HG02885 (cell line): ENCODE results near the gene TMEM139.
"Not testable (repeated sequence)": the region's sequence is repeated elsewhere in the genome, so short reads cannot be mapped to it uniquely, and the experiment has no call there.

Source experiments
- ATAC-seq: cut with Tn5 transposase; IDR thresholded peaks from one replicate; pipeline ENCODE4 v1.9.1; 2021; ENCODE audit warnings: mild to moderate bottlenecking; ENCODE audit not compliant: unreplicated experiment, poor library complexity

The TMEM139 gene

GRCh38 chr7:143257501-143257900 is 27.3 kb upstream of the TMEM139 start:
- no peak for ATAC-seq

GRCh38 chr7:143258831-143259230 is 25.9 kb upstream of the TMEM139 start:
- peak; percentile 42 for ATAC-seq

GRCh38 chr7:143259765-143260164 is 25.0 kb upstream of the TMEM139 start:
- no peak for ATAC-seq

GRCh38 chr7:143261901-143262300 is 22.9 kb upstream of the TMEM139 start:
- ATAC-seq, result no peak

GRCh38 chr7:143263266-143264195 is 21.2 kb upstream of the TMEM139 start, which contains the start of gene GSTK1:
Gene GSTK1, plus strand, starts transcription at chr7:143263441. Its CDS starts 73 bp downstream, at chr7:143263514.
- peak; percentile 96 for ATAC-seq

GRCh38 chr7:143264196-143264568 is 20.6 kb upstream of the TMEM139 start:
- ATAC-seq, result not testable (repeated sequence)

GRCh38 chr7:143265017-143265693 is 19.6 kb upstream of the TMEM139 start:
- ATAC-seq, result no peak

- ATAC-seq, result no peak
Observed at GRCh38 chr7:143269251-143269650, 15.5 kb upstream of the TMEM139 start.

- no peak for ATAC-seq
Observed at GRCh38 chr7:143271240-143271639, 13.5 kb upstream of the TMEM139 start.

- no peak for ATAC-seq
Observed at GRCh38 chr7:143272871-143273270, 11.9 kb upstream of the TMEM139 start.

- no peak for ATAC-seq
Observed at GRCh38 chr7:143279186-143280098, 5.3 kb upstream of the TMEM139 start.

GRCh38 chr7:143280160-143280559 is 4.6 kb upstream of the TMEM139 start:
- ATAC-seq, result no peak

- no peak for ATAC-seq
Observed at GRCh38 chr7:143280566-143280965, 4.2 kb upstream of the TMEM139 start.

GRCh38 chr7:143281529-143281928 is 3.2 kb upstream of the TMEM139 start:
- no peak for ATAC-seq

- no peak for ATAC-seq
Observed at GRCh38 chr7:143282124-143282523, 2.6 kb upstream of the TMEM139 start.

- no peak for ATAC-seq
Observed at GRCh38 chr7:143283381-143283780, 1.4 kb upstream of the TMEM139 start.

GRCh38 chr7:143285470-143285778 is 666 bp downstream of the TMEM139 start:
- no peak for ATAC-seq

GRCh38 chr7:143285806-143286521 is 1.2 kb downstream of the TMEM139 start:
- no peak for ATAC-seq

GRCh38 chr7:143286522-143286890 is 1.7 kb downstream of the TMEM139 start:
- no peak for ATAC-seq

- no peak for ATAC-seq
Observed at GRCh38 chr7:143287339-143287934, 2.7 kb downstream of the TMEM139 start.
